Motor neuron (in vitro differentiated cells): ENCODE results near the gene CAMTA1. TPM values are rescaled to one million over a fixed set of nuclear protein-coding genes. Genes with fewer than 3 reads are reported as not detected.

Experiments
- ATAC-seq, 8 experiments: fragments of 200-7000 bp; cut with Tn5 transposase; replicated peaks in 6 of 8; 2 replicates each; pipeline ENCODE4 v1.8.0; 2021; ENCODE audit warnings: mild to moderate bottlenecking in 8 of 8, moderate library complexity in 8 of 8
- H3K27ac ChIP-seq, 2 donors: fragments of 250-450 bp; sonication (Bioruptor Pico); 2 replicates each; pipeline ENCODE4 v1.9.0; 2021; ENCODE audit warnings: antibody characterized with exemption in 2 of 2, mild to moderate bottlenecking in 2 of 2, moderate library complexity in 1 of 2
- H3K4me1 ChIP-seq, 2 donors: fragments of 250-450 bp; sonication (Bioruptor Pico); replicated peaks in 1 of 2; 2 replicates each; pipeline ENCODE4 v1.6.1; 2021; ENCODE audit warnings: antibody characterized with exemption in 2 of 2, mild to moderate bottlenecking in 2 of 2, moderate library complexity in 1 of 2
- H3K4me3 ChIP-seq, 5 donors: fragments of 250-450 bp; sonication (Bioruptor Pico); 2 replicates each; pipeline ENCODE4 v1.9.0; 2021; ENCODE audit warnings: antibody characterized with exemption in 5 of 5, mild to moderate bottlenecking in 5 of 5, moderate library complexity in 4 of 5
- WGBS, 10 experiments: fragments of 450-650 bp; shearing (Covaris generic); methylation state at CpG; one replicate each; pipeline ENCODE4 v1.0.0; 2022; 5-methylcytosine and 5-hydroxymethylcytosine counted together
- in situ Hi-C, 9 experiments: fragments of 400-800 bp; cut with MboI; loops; one replicate each; pipeline ENCODE4 v1.15.0; 2021; ENCODE audit warnings: low sequenced_read_pairs in 9 of 9, low pct_unique_long_range_greater_than_20kb in 2 of 9; ENCODE audit not compliant: unreplicated experiment in 9 of 9
- total RNA-seq, 8 experiments: library from RNA; unstranded; fragments of 300-600 nt; gene quantifications; 2 replicates each; pipeline versions ENCODE4 v1.2.3 to v1.2.4, GENCODE V29; 2022

The CAMTA1 gene
- total RNA-seq, 8 experiments from 2014 or later = 38.5 to 145 (median 77.6) TPM

- Histone ChIP-seq H3K4me1 (peaks cover 40 to 41% of the 10 kb centered on the region in 2 donors), H3K4me3 (no peak overlapping the region), H3K27ac (no peak overlapping the region)
- WGBS, 10 experiments = 16 to 93% (median 75%) methylated on average over 3 to 11 of the region's 13 CpGs; no CpG with 5 or more reads in 4 of the 10 experiments
- no peak for ATAC-seq
- in situ Hi-C loops = loop anchor here in 5 of 9 experiments (25.0 kb wide), 8 partner anchors 247 to 922 kb away; partner anchors contain the start of genes CAMTA1 (in 1 of the 5) and DNAJC11 (in 1 of the 5)
Measured at GRCh38 chr1:7634546-7635240, 849.4 kb downstream of the CAMTA1 start.

GRCh38 chr1:7636795-7637526 is 851.7 kb downstream of the CAMTA1 start:
- no peak for ATAC-seq
- Histone ChIP-seq H3K4me1 (peaks cover 41 to 42% of the 10 kb centered on the region in 2 donors), H3K4me3 (no peak overlapping the region), H3K27ac (no peak overlapping the region)
- WGBS, 10 experiments = 30 to 100% (median 87%) methylated on average over 2 to 13 of the region's 16 CpGs; no CpG with 5 or more reads in 4 of the 10 experiments
- in situ Hi-C loops = loop anchor here in 5 of 9 experiments (25.0 kb wide), 8 partner anchors 250 to 925 kb away; partner anchors contain the start of genes CAMTA1 (in 1 of the 5) and DNAJC11 (in 1 of the 5)

GRCh38 chr1:7638078-7638477 is 852.8 kb downstream of the CAMTA1 start:
- in situ Hi-C loops = loop anchor here in 5 of 9 experiments (25.0 kb wide), 8 partner anchors 251 to 926 kb away; partner anchors contain the start of genes CAMTA1 (in 1 of the 5) and DNAJC11 (in 1 of the 5)
- Histone ChIP-seq H3K27ac (no peak overlapping the region), H3K4me1 (peaks cover 39 to 42% of the 10 kb centered on the region in 2 donors), H3K4me3 (no peak overlapping the region)
- 0 to 92% (median 61%) methylated on average over 1 to 8 of the region's 8 CpGs; no CpG with 5 or more reads in 2 of the 10 experiments for WGBS, 10 experiments
- no peak for ATAC-seq

- in situ Hi-C loops = loop anchor here in 5 of 9 experiments (25.0 kb wide), 8 partner anchors 252 to 927 kb away; partner anchors contain the start of genes CAMTA1 (in 1 of the 5) and DNAJC11 (in 1 of the 5)
- WGBS, 10 experiments = 0 to 100% (median 93%) methylated on average over 1 to 11 of the region's 13 CpGs; no CpG with 5 or more reads in 3 of the 10 experiments
- Histone ChIP-seq H3K4me1 (peaks cover 49% of the 10 kb centered on the region in 2 donors), H3K4me3 (no peak overlapping the region), H3K27ac (no peak overlapping the region)
- ATAC-seq = no peak
Measured at GRCh38 chr1:7639435-7640131, 854.3 kb downstream of the CAMTA1 start.

GRCh38 chr1:7640350-7640749 is 855.1 kb downstream of the CAMTA1 start:
- ATAC-seq = no peak
- WGBS, 10 experiments = 80 to 96% (median 94%) methylated on average over 3 to 16 of the region's 18 CpGs; no CpG with 5 or more reads in 4 of the 10 experiments
- in situ Hi-C loops = loop anchor here in 5 of 9 experiments (25.0 kb wide), 8 partner anchors 253 to 928 kb away; partner anchors contain the start of genes CAMTA1 (in 1 of the 5) and DNAJC11 (in 1 of the 5)
- peaks cover 49% of the 10 kb centered on the region in 2 donors for H3K4me1 ChIP-seq
- no peak overlapping the region for H3K27ac ChIP-seq
- no peak overlapping the region for H3K4me3 ChIP-seq

GRCh38 chr1:7640920-7641585 is 855.8 kb downstream of the CAMTA1 start:
- Histone ChIP-seq H3K27ac (peak overlapping the region; percentile 31 to 38), H3K4me1 (peaks cover 49% of the 10 kb centered on the region in 2 donors), H3K4me3 (no peak overlapping the region)
- WGBS, 10 experiments = 0 to 85% (median 34%) methylated on average over 1 to 9 of the region's 18 CpGs; no CpG with 5 or more reads in 4 of the 10 experiments
- in situ Hi-C loops = loop anchor here in 5 of 9 experiments (25.0 kb wide), 8 partner anchors 254 to 929 kb away; partner anchors contain the start of genes CAMTA1 (in 1 of the 5) and DNAJC11 (in 1 of the 5)
- peak in 5 of 8 experiments; percentile 64 to 74 (median 71) for ATAC-seq

GRCh38 chr1:7641587-7642417 is 856.5 kb downstream of the CAMTA1 start:
- 60 to 100% (median 79%) methylated on average over 1 to 9 of the region's 18 CpGs; no CpG with 5 or more reads in 5 of the 10 experiments for WGBS, 10 experiments
- Histone ChIP-seq H3K27ac (peak overlapping the region; percentile 31 to 38), H3K4me1 (peaks cover 52 to 53% of the 10 kb centered on the region in 2 donors), H3K4me3 (no peak overlapping the region)
- ATAC-seq = peak in 5 of 8 experiments; percentile 22 to 44 (median 27)
- in situ Hi-C loops = loop anchor here in 5 of 9 experiments (25.0 kb wide), 8 partner anchors 255 to 930 kb away; partner anchors contain the start of genes CAMTA1 (in 1 of the 5) and DNAJC11 (in 1 of the 5)

GRCh38 chr1:7642418-7642704 is 857.1 kb downstream of the CAMTA1 start:
- in situ Hi-C loops = loop anchor here in 5 of 9 experiments (25.0 kb wide), 8 partner anchors 255 to 930 kb away; partner anchors contain the start of genes CAMTA1 (in 1 of the 5) and DNAJC11 (in 1 of the 5)
- Histone ChIP-seq H3K4me3 (no peak overlapping the region), H3K4me1 (peaks cover 55 to 58% of the 10 kb centered on the region in 2 donors), H3K27ac (peak overlapping the region in 1 of 2 donors; percentile 12)
- peak in 1 of 8 experiments; percentile 1 for ATAC-seq
- WGBS, 10 experiments = 80 to 100% (median 100%) methylated on average over 1 to 4 of the region's 9 CpGs; no CpG with 5 or more reads in 4 of the 10 experiments

- in situ Hi-C loops = loop anchor here in 5 of 9 experiments (25.0 kb wide), 8 partner anchors 256 to 931 kb away; partner anchors contain the start of genes CAMTA1 (in 1 of the 5) and DNAJC11 (in 1 of the 5)
- 67 to 83% (median 80%) methylated on average over 1 of the region's 3 CpGs; no CpG with 5 or more reads in 7 of the 10 experiments for WGBS, 10 experiments
- Histone ChIP-seq H3K27ac (no peak overlapping the region), H3K4me3 (no peak overlapping the region), H3K4me1 (peaks cover 53 to 58% of the 10 kb centered on the region in 2 donors)
- peak in 2 of 8 experiments; percentile 9 to 13 for ATAC-seq
Measured at GRCh38 chr1:7642781-7643529, 857.7 kb downstream of the CAMTA1 start.

- H3K4me1 ChIP-seq = peaks cover 52 to 54% of the 10 kb centered on the region in 2 donors
- H3K4me3 ChIP-seq = no peak overlapping the region
- 0 to 100% (median 60%) methylated on average over 1 to 11 of the region's 11 CpGs; no CpG with 5 or more reads in 1 of the 10 experiments for WGBS, 10 experiments
- H3K27ac ChIP-seq = peak overlapping the region in 1 of 2 donors; percentile 51
- in situ Hi-C loops = loop anchor here in 5 of 9 experiments (25.0 kb wide), 8 partner anchors 256 to 931 kb away; partner anchors contain the start of genes CAMTA1 (in 1 of the 5) and DNAJC11 (in 1 of the 5)
- ATAC-seq = no peak
Measured at GRCh38 chr1:7643530-7643929, 858.3 kb downstream of the CAMTA1 start.
